ENCODE data around the gene LGI2. TPM values are rescaled to one million over a fixed set of nuclear protein-coding genes. Genes with fewer than 3 reads are reported as not detected.

LGI2 gene
- total and polyA plus RNA-seq, 2 of the 8 experiments (the other 6 are each of a cell fraction or from before 2014, with no cell fraction given), result 2.3 to 4.0 TPM

DNA sequence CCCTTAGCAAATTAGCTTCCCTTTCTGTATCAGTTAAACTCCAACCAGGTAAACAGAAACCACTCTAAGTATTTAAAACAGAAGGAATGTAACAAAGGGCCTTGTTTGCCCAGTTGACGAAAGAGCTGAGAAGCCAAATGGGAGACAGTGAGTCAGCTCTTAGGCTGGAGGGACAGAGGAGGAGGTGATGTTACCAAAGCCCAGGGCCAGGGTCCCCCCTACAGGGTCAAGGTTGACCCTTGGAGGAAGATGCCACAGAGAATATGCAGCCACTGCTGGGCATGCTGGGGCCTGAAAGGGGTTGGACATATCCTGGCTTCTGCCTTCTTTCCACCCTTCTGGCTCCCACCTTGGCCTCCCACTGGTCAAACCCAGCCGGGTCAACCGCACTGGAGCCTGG is 38.3 kb upstream of the LGI2 start:
- Histone ChIP-seq H4K8ac (ENCODE audit: extremely low read depth, insufficient read depth, low read length) (0 out of 2 replicates have a peak overlapping the region, but pooled peaks have one; percentile 9), H2BK15ac (ENCODE audit: low read length) (peak overlapping the region; percentile 54; the same call in 1 of the 2 replicates), H3K18ac (ENCODE audit: extremely low read depth, low read length) (no peak overlapping the region; the same call in 1 of the 2 replicates), H3K4ac (replicated peaks; ENCODE audit: insufficient read length, low read depth, low read length) (no peak overlapping the region), H3K4me1 (replicated peaks in 1 of 4; ENCODE audit: control insufficient read depth in 3 of 4, insufficient read depth in 4 of 4, low read length in 3 of 4) (peaks cover 2 to 23% (median 15%) of the 10 kb centered on the region in 4 experiments), H3K79me2 (ENCODE audit: control insufficient read depth in 1 of 2, insufficient read depth in 2 of 2, low read length in 2 of 2) (no peaks in the 10 kb centered on the region), H3K27me3 (replicated peaks in 1 of 4; ENCODE audit: control insufficient read depth in 3 of 4, extremely low read depth in 1 of 4, insufficient read depth in 3 of 4, low read length in 3 of 4) (no peaks in the 10 kb centered on the region), H4K5ac (ENCODE audit: insufficient read length, low read depth, low read length) (no peak overlapping the region), H3K4me2 (ENCODE audit: insufficient read depth in 1 of 2, low read depth in 2 of 2, low read length in 2 of 2) (no peak overlapping the region; a peak in 1 of 4 replicates), H3K9ac (replicated peaks in 1 of 4; ENCODE audit: extremely low read depth in 1 of 4, low read depth in 3 of 4, low read length in 3 of 4) (no peak overlapping the region), H3K27ac (ENCODE audit: low read depth, low read length) (no peak overlapping the region), H2AFZ (ENCODE audit: low read length) (no peak overlapping the region), H3K56ac (replicated peaks; ENCODE audit: insufficient read length, low read depth, low read length) (no peak overlapping the region), H3K79me1 (ENCODE audit: low read depth, low read length) (no peaks in the 10 kb centered on the region), H2BK120ac (replicated peaks; ENCODE audit: low read depth, low read length) (no peak overlapping the region), H4K91ac (replicated peaks; ENCODE audit: insufficient read length, low read length) (no peak overlapping the region), H2BK5ac (ENCODE audit: low read depth, low read length) (no peak overlapping the region), H4K20me1 (replicated peaks in 1 of 2; ENCODE audit: control insufficient read depth in 1 of 2, insufficient read depth in 2 of 2, low read length in 2 of 2) (no peaks in the 10 kb centered on the region), H2AK5ac (ENCODE audit: low read depth, low read length) (no peak overlapping the region), H3K23ac (ENCODE audit: insufficient read length) (no peak overlapping the region), H2BK12ac (ENCODE audit: low read depth, low read length) (peak overlapping the region; percentile 42), H3K14ac (ENCODE audit: insufficient read length) (no peak overlapping the region), H2BK20ac (ENCODE audit: low read length) (no peak overlapping the region), H3K4me3 (ENCODE audit: extremely low read depth in 1 of 4, insufficient read depth in 2 of 4, low read depth in 3 of 4, low read length in 4 of 4) (no peak overlapping the region), H3K23me2 (ENCODE audit: low read depth, low read length) (no peaks in the 10 kb centered on the region), H3K36me3 (ENCODE audit: control insufficient read depth in 2 of 4, insufficient read depth in 4 of 4, low read length in 3 of 4) (no peaks in the 10 kb centered on the region), H3K9me3 (ENCODE audit: insufficient read depth in 2 of 2, low read depth in 1 of 2, low read length in 1 of 2) (no peaks in the 10 kb centered on the region)
- POLR2A ChIA-PET (ENCODE audit: partially characterized antibody), result no interaction called here
- no peak for FAIRE-seq
- CTCF ChIA-PET (ENCODE audit: partially characterized antibody), result interaction anchor here (0.7 to 4.9 kb wide), 5 partner anchors 9 to 296 kb away, joined by 3 to 24 read pairs (median 3); no protein-coding TSS in a partner anchor
- no peak for DNase-seq (ENCODE audit: low read depth in 1 of 2, low spot score in 2 of 2)
- 90% methylated on average over 3 of the region's 3 CpGs; no CpG with 5 or more reads in 1 of the 2 experiments for WGBS, 2 experiments (ENCODE audit: extremely low coverage in 1 of 2, insufficient coverage in 1 of 2, insufficient read length in 1 of 2, insufficient replicate concordance in 2 of 2, low coverage in 1 of 2, low lambda C conversion rate in 2 of 2, missing lambda C conversion rate in 1 of 2)
- no peak for TF ChIP-seq POU5F1 (IDR thresholded peaks at IDR 0.05; ENCODE audit: low read depth, low read length)
- TF ChIP-seq BCL11A (IDR thresholded peaks at IDR 0.05; ENCODE audit: low read depth in 2 of 2, low read length in 2 of 2), result no peak
- TF ChIP-seq GABPA (IDR thresholded peaks at IDR 0.05; ENCODE audit: borderline replicate concordance, insufficient read depth, low read length), result no peak
- no peak for TF ChIP-seq CEBPB (IDR thresholded peaks at IDR 0.05; ENCODE audit: low read depth, low read length)
- no peak for TF ChIP-seq RBBP5 (IDR thresholded peaks at IDR 0.05; ENCODE audit: borderline replicate concordance, low read depth, low read length)
- TF ChIP-seq MAFK (IDR thresholded peaks at IDR 0.05; ENCODE audit: low read depth, low read length), result no peak
- TF ChIP-seq SIN3A (conservative IDR thresholded peaks at IDR 0.05 in 1 of 2, IDR thresholded peaks at IDR 0.05 in 1 of 2; ENCODE audit: low read depth in 1 of 2, low read length in 2 of 2), result no peak
- TF ChIP-seq BRCA1 (IDR thresholded peaks at IDR 0.05; ENCODE audit: low read depth, low read length), result no peak
- no peak for TF ChIP-seq ZNF274 (IDR thresholded peaks at IDR 0.05; ENCODE audit: borderline replicate concordance, extremely low read depth, low read length)
- no peak for TF ChIP-seq TAF7 (optimal IDR thresholded peaks at IDR 0.05; ENCODE audit: borderline replicate concordance, low read depth, low read length)
- TF ChIP-seq SRF (IDR thresholded peaks at IDR 0.05; ENCODE audit: low read depth, low read length), result no peak
- no peak for TF ChIP-seq HDAC6 (IDR thresholded peaks at IDR 0.05; ENCODE audit: low read depth, low read length)
- TF ChIP-seq CREB1 (IDR thresholded peaks at IDR 0.05), result no peak
- TF ChIP-seq EZH2 (IDR thresholded peaks at IDR 0.05; ENCODE audit: low read depth, low read length, severe bottlenecking), result no peak
- TF ChIP-seq POLR2A (IDR thresholded peaks at IDR 0.05; ENCODE audit: control extremely low read depth in 1 of 2, low read depth in 2 of 2, low read length in 2 of 2), result no peak

All from H1 (cell line).